Right lobe of liver (tissue), 4 donors: ENCODE data around the gene ACOT11.

Experiments used
- CTCF ChIP-seq, 4 donors: fragments of 200-600 bp in 3 of 4; fragments of 450-650 bp in 1 of 4; IDR thresholded peaks; one replicate each; pipeline versions ENCODE4 v1.5.1 to v1.8.0; 2016 to 2022; ENCODE audit warnings: antibody characterized with exemption in 4 of 4, mild to moderate bottlenecking in 2 of 4
- POLR2A ChIP-seq: fragments of 450-650 bp; IDR thresholded peaks from one replicate; pipeline ENCODE4 v1.6.1; 2017; ENCODE audit warnings: antibody characterized with exemption, mild to moderate bottlenecking
- donor health status: DM: no; HTN: no; CAD: no.
- donor health status: DM: no; HTN: no; CAD: no.
- donor health status: DM: no; HTN: yes; CAD: no.

DNA sequence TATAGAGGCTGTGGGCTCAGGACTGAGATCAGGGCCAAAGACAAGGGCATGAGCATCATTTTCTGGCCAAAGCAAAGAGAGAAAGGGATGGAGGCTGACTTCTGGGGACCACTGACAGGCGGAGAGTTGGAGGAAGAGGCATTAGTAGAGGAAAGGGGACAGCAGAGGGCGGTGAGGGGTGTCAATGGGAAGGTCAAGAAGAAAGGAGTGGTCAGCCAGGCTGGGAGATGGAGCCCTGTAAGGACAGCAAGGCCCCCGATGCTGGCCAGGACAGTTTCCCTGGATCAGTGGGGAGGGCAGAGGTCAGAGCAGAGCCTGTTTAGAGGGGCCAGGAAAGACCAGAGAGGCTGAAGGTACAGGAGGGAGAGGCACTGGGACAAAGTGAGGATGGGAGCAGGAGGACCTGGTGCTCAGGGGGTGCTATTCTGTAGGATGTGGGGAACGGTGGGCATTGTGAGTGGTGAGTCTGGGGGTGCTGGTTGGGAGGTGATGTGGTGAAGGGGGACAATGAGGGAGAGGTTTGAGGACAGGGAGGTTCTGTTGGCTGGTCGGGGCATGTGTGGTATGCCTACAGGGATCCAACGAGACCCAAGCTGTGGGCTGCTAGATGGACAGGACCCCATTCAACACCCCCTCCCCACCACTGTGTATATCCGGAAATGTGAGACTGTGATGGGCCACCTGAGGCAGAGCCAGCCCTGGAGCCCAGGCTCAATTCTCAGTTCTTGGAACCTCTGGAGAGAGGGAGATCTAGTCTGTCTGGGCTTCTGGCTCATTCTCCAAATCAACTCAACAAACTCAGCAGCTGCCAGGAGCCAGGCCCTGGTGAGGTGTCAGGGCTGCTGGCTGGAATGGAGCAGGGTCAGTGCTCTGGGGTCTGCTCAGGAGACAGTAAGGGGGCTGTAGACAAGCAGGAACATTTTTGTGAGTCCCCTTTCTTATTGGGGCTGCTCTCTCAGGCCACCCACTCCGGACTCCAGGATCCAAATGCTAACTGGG lies 76.7 kb downstream of the ACOT11 start:
- TF ChIP-seq POLR2A (no peak), CTCF (IDR thresholded peaks at IDR 0.05) (no peak)
